ENCODE data around the gene C14orf119.

DNA sequence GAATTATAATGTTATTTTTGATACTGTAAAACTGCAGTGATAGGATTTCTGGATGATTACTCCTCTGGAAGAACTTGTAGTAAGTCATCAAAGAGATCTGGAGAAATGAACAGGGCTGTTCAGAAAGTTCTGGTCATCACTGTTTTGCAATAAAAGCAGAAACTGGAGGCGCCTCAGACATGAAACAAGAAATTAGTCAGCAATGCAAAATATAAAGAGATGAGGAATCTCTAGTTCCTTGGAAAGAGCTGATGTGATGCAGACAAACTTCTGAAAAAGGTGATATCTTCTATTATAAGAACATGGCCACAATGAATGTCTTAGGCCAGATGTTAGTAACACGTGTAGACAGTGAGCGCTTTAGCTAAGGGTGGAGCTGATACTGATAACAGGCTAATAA, 9.8 kb upstream of the C14orf119 start:
- TF ChIP-seq CTCF (IDR thresholded peaks at IDR 0.05) = no peak
- TF ChIP-seq POLR2A (IDR thresholded peaks at IDR 0.05) = no peak
- no peak for TF ChIP-seq POLR2AphosphoS5 (IDR thresholded peaks at IDR 0.05)

All from prostate gland (tissue), 2 donors.